Ovary (tissue), 9 donors: ENCODE results near the gene RPA3. TPM values are rescaled to one million over a fixed set of nuclear protein-coding genes. Genes with fewer than 3 reads are reported as not detected.

Source experiments
- DNase-seq, 5 donors: peaks; one replicate each; pipeline ENCODE4 v3.0.0-alpha.2; 2019 to 2020
- H3K27ac ChIP-seq, 2 donors: fragments of 200-600 bp; one replicate each; pipeline versions ENCODE4 v1.5.1 to v1.8.0; 2019 to 2022
- H3K27me3 ChIP-seq: fragments of 200-600 bp; one replicate; pipeline ENCODE4 v1.8.0; 2022
- H3K36me3 ChIP-seq: fragments of 200-600 bp; sonication (generic); one replicate; pipeline ENCODE4 v1.5.1; 2019
- H3K4me1 ChIP-seq: one replicate; pipeline ENCODE4 v1.8.1; 2013; ENCODE audit warnings: mild to moderate bottlenecking, moderate library complexity; ENCODE audit not compliant: insufficient read depth
- H3K4me3 ChIP-seq: fragments of 200-600 bp; sonication (generic); one replicate; pipeline ENCODE4 v1.5.1; 2017
- H3K9me3 ChIP-seq, 2 donors: fragments of 200-600 bp in 1 of 2; sonication (generic) in 1 of 2; one replicate each; pipeline versions ENCODE4 v1.5.1 to v1.8.1; 2013 to 2019; ENCODE audit warnings: mild to moderate bottlenecking in 1 of 2, moderate library complexity in 1 of 2
- CTCF ChIP-seq, 3 donors: fragments of 450-650 bp in 2 of 3; fragments of 200-600 bp in 1 of 3; IDR thresholded peaks; one replicate each; pipeline versions ENCODE4 v1.5.1 to v1.8.0; 2016 to 2022; ENCODE audit warnings: antibody characterized with exemption in 3 of 3, mild to moderate bottlenecking in 1 of 3
- EP300 ChIP-seq: sonication (generic); formaldehyde crosslinking; IDR thresholded peaks from one replicate; pipeline ENCODE4 v1.6.1; 2017; ENCODE audit warnings: antibody characterized with exemption
- POLR2A ChIP-seq: fragments of 450-650 bp; IDR thresholded peaks from one replicate; pipeline ENCODE4 v1.6.1; 2017; ENCODE audit warnings: antibody characterized with exemption, mild to moderate bottlenecking, moderate library complexity
- WGBS, 3 donors: extraction: QIAGEN DNeasy Blood & Tissue Kit in 1 of 3; methylation state at CpG; one replicate each; pipeline versions ENCODE4 v1.1.5 to v1.1.7; 2013 to 2017; 5-methylcytosine and 5-hydroxymethylcytosine counted together
- intact Hi-C, 4 donors: fragments of 100-400 bp; cut with DNase I; formaldehyde crosslinking; loops; one replicate each; pipeline versions ENCODE4 v1.11.0 to v1.15.1; 2022 to 2023
- polyA plus RNA-seq, 2 donors: library from polyadenylated mRNA; stranded (reverse); fragments of 200-250 nt in 1 of 2; fragments of 350-450 nt in 1 of 2; fragmentation: Illumina TruSeq in 1 of 2; extraction: RNeasy Lipid Tissue Mini Kit (QIAGEN cat#74804) in 1 of 2; gene quantifications; one replicate each; pipeline ENCODE4 v1.2.3, GENCODE V29; 2013 to 2014
- total RNA-seq, 7 donors: library from RNA; depleted of rRNA in 2 of 7; stranded (reverse); fragments of >200 nt in 2 of 7; fragmentation: NEBNext Ultra II Directional in 3 of 7; extraction: Animal tissue kit (Norgen Biotek cat#: 25700) in 3 of 7; gene quantifications; one replicate each; pipeline versions ENCODE4 v1.1.0 to v1.2.4, GENCODE V29; 2016 to 2023
- donor health status: DM: no; HTN: no; CAD: no; lungs with moderate emphysema.
- donor health status: DM: no; HTN: no; CAD: no.
- donor health status: Bipolar disorder and iron deficiency.
- donor health status: DM: yes; HTN: yes; CAD: no.
- donor health status: DM: no; HTN: no; CAD: no.
- donor health status: DM: yes; HTN: yes; CAD: no.

RPA3 gene
- total and polyA plus RNA-seq, 9 donors, result 8.6 to 28.6 (median 17.8) TPM

GRCh38 chr7:7670490-7670889 lies 47.9 kb downstream of the RPA3 start:
- H3K9me3 ChIP-seq, result no peaks in the 10 kb centered on the region
- TF ChIP-seq CTCF (IDR thresholded peaks at IDR 0.05), result no peak
- TF ChIP-seq POLR2A, result no peak
- TF ChIP-seq EP300, result no peak
- H3K27ac ChIP-seq, result no peak overlapping the region
- 95 to 96% (median 96%) methylated on average over 3 of the region's 3 CpGs for WGBS, 3 donors
- peaks cover 3% of the 10 kb centered on the region for H3K4me1 ChIP-seq
- no peaks in the 10 kb centered on the region for H3K36me3 ChIP-seq
- no peak overlapping the region for H3K4me3 ChIP-seq
- DNase-seq, result no peak
- intact Hi-C loops, result no loop called here
- H3K27me3 ChIP-seq, result no peaks in the 10 kb centered on the region

DNA sequence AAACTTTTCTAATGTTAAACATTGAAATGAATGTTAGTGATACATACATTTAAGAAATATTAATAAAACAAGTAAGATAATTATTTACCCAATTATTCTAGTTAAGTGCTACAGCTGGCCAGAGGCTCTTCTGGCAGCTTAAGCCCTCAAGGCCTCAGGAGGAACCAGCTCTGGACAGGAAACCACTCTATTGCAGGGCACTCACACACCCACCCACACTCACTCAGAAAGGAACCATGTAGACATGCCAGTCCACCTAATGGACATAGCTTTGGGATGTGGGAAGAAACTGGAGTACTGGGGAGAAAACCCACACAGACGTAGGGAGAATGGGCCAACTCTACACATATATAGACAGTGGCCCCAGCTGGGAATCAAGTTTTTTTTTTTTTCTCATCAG lies 49.7 kb downstream of the RPA3 start:
- no peak for TF ChIP-seq EP300
- TF ChIP-seq POLR2A, result no peak
- no peak for TF ChIP-seq CTCF (IDR thresholded peaks at IDR 0.05)
- Histone ChIP-seq H3K4me3 (no peak overlapping the region), H3K36me3 (no peaks in the 10 kb centered on the region), H3K27me3 (no peaks in the 10 kb centered on the region), H3K27ac (no peak overlapping the region), H3K9me3 (no peaks in the 10 kb centered on the region), H3K4me1 (peaks cover 3% of the 10 kb centered on the region)
- intact Hi-C loops, result no loop called here
- 97 to 100% (median 100%) methylated on average over 1 of the region's 1 CpG for WGBS, 3 donors
- DNase-seq, result no peak

DNA sequence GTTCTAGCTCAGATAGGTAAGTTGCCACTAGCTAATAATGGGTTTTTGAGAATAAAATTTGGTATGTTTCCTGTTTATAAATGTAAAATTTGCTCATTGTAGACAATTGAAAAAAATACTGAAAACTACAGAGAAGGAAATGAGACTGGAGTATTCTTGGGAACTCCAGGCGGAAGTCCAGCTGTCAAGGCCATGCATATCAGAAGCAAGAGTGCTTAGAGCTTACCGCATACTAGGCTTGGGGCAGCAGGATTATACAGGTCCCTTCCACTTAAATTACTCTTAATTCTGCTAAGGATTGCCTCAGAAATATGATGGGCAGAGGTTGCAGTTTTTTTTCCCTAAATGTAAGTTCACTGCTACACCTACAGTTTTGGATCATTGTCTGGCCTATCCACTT lies 51.2 kb downstream of the RPA3 start:
- H3K36me3 ChIP-seq, result no peaks in the 10 kb centered on the region

DNA sequence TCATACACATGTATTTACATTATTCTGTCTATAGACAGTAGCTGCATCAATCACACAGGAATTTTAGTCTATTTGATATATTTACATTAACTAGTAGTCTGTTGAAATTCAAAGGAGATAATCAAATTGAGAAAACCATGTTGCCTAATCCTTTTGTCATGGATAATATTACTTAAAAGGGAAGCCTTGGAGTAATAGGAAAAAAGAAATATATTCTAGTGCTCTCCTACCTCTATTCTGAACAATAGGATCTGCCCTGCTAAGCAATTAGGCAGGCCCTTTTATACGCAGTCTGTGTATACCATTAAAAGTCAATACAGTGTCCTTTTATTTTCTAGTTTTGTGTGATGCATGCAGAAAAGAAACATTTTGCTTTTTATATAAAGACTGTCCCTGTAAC lies 53.4 kb downstream of the RPA3 start:
- no peaks in the 10 kb centered on the region for H3K9me3 ChIP-seq
- no peak overlapping the region for H3K4me3 ChIP-seq
- H3K27ac ChIP-seq, result no peak overlapping the region
- no peak for DNase-seq
- peaks cover 3% of the 10 kb centered on the region for H3K4me1 ChIP-seq
- no peaks in the 10 kb centered on the region for H3K36me3 ChIP-seq
- no peaks in the 10 kb centered on the region for H3K27me3 ChIP-seq
- 97 to 99% (median 98%) methylated on average over 1 of the region's 1 CpG for WGBS, 3 donors
- intact Hi-C loops, result no loop called here
- TF ChIP-seq POLR2A (no peak), CTCF (IDR thresholded peaks at IDR 0.05) (no peak), EP300 (no peak)

More for the DNA sequence above, 51.2 kb downstream of the RPA3 start:
- H3K27ac ChIP-seq, result no peak overlapping the region
- TF ChIP-seq POLR2A, result no peak
- TF ChIP-seq EP300, result no peak
- no peak for TF ChIP-seq CTCF (IDR thresholded peaks at IDR 0.05)
- H3K4me1 ChIP-seq, result peaks cover 3% of the 10 kb centered on the region
- no peak for DNase-seq
- no peaks in the 10 kb centered on the region for H3K27me3 ChIP-seq
- no peak overlapping the region for H3K4me3 ChIP-seq
- no peaks in the 10 kb centered on the region for H3K9me3 ChIP-seq
- intact Hi-C loops, result no loop called here
- WGBS, 3 donors, result 20 to 73% (median 42%) methylated on average over 2 of the region's 2 CpGs

DNA sequence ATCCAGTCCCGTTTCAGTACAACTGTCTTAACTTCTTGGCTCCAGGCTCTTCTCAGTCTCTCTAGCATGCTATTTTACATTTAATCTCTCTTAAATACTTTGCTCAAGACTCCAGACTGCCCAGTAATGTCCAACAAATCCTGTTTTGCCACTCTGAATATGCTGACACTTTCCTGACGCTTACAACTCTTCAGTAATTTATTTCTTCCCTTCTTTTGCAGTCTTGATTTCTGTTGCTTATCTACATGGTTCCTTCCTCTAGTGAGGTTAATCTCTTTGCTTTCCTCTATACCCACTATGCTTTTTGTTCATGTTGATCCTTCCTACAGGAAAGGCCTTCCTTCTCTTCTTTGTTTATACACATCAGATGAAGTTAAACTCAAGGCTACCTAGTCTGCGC lies 54.1 kb downstream of the RPA3 start:
- Histone ChIP-seq H3K27me3 (no peaks in the 10 kb centered on the region), H3K27ac (no peak overlapping the region), H3K4me1 (peaks cover 3% of the 10 kb centered on the region), H3K36me3 (no peaks in the 10 kb centered on the region), H3K9me3 (no peaks in the 10 kb centered on the region), H3K4me3 (no peak overlapping the region)
- intact Hi-C loops, result no loop called here
- TF ChIP-seq EP300 (no peak), CTCF (IDR thresholded peaks at IDR 0.05) (no peak), POLR2A (no peak)
- DNase-seq, result no peak
- WGBS, 3 donors, result 73 to 84% (median 81%) methylated on average over 3 of the region's 3 CpGs
